ENCODE data around the gene STRA6. TPM values are rescaled to one million over a fixed set of nuclear protein-coding genes. Genes with fewer than 3 reads are reported as not detected.

STRA6 gene
- total and polyA plus RNA-seq, 2 of the 8 experiments (the other 6 are each of a cell fraction or from before 2014, with no cell fraction given), result 9.3 to 14.5 TPM

DNA sequence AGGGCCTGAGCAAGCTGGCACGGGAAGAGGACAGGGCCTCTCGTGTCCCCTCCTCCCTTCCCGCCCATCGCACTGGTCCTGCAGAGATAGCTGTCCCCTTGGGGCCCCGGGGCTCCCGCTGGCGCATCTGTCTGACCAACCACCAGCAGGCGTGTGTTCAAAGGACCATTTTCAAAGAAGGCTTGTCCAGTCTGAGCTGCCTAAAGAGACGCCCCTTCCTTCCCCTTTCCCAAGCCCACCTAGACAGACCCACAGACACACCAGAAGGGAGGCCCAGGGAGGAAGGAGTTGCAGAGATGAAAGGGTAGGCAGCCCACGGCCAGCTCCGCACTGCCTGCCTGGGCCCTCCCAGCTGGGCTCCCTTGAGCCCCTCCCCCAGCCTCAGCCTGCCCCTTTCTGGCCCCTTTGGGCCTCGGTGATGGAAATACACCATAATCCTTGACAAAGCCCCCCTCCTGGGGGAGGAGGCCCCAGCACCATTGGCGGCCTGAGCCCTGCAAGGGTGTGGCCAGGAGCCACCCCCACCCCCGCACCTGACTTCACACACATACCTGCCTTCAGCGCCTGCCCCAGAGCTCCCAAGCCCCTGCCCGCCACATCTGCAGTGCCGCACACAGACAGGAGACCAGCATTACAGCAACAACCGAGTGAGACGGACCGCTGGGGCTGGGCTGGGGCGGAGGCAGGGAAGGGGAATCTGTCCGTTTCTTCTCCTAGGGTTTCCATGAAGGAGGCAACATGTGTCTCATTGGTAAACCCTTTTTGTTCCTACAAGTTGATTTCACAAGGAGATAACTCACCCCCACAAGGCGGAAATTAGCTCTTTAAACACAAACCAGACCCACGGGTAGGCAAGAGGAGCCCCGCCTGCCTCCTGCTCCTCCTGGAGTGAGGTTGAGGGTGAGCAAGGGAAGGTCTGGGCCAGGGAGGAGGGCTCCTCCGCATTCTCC lies at the start of gene STRA6 (continued):
- TF ChIP-seq EZH2 (IDR thresholded peaks at IDR 0.05; ENCODE audit: low read depth, low read length, severe bottlenecking), result peak; percentile 11
- no peak for TF ChIP-seq ZNF274 (IDR thresholded peaks at IDR 0.05; ENCODE audit: borderline replicate concordance, extremely low read depth, low read length)
- TF ChIP-seq ASH2L (IDR thresholded peaks at IDR 0.05; ENCODE audit: low read length), result peak; percentile 78
- TF ChIP-seq JUND (IDR thresholded peaks at IDR 0.05; ENCODE audit: low read length), result no peak
- TF ChIP-seq SP2 (IDR thresholded peaks at IDR 0.05; ENCODE audit: low read length), result no peak
- peak; percentile 95 for TF ChIP-seq EGR1 (IDR thresholded peaks at IDR 0.05; ENCODE audit: borderline replicate concordance, low read depth, low read length)
- no peak; the same call in 1 of the 2 replicates for TF ChIP-seq GABPA (IDR thresholded peaks at IDR 0.05; ENCODE audit: borderline replicate concordance, insufficient read depth, low read length)
- peak; percentile 63; the same call in 1 of the 2 replicates for TF ChIP-seq TCF12 (IDR thresholded peaks at IDR 0.05; ENCODE audit: low read depth, low read length)
- TF ChIP-seq POLR2A (IDR thresholded peaks at IDR 0.05; ENCODE audit: control extremely low read depth in 1 of 2, low read depth in 2 of 2, low read length in 2 of 2), result peak in 1 of 2 experiments; percentile 34; a peak in 2 of 3 replicates
- no peak for TF ChIP-seq RXRA (IDR thresholded peaks at IDR 0.05; ENCODE audit: insufficient read depth, low read depth, low read length)
- no peak for TF ChIP-seq USF2 (IDR thresholded peaks at IDR 0.05; ENCODE audit: low read length)
- TF ChIP-seq CBX5 (IDR thresholded peaks at IDR 0.05; ENCODE audit: low read depth, low read length), result no peak
- peak; percentile 84 for TF ChIP-seq RBBP5 (IDR thresholded peaks at IDR 0.05; ENCODE audit: borderline replicate concordance, low read depth, low read length)
- no peak for TF ChIP-seq NANOG (IDR thresholded peaks at IDR 0.05; ENCODE audit: insufficient read depth, low read depth, low read length, poor library complexity, severe bottlenecking)
- TF ChIP-seq EP300 (IDR thresholded peaks at IDR 0.05; ENCODE audit: borderline replicate concordance in 1 of 2, low read depth in 2 of 2, low read length in 2 of 2), result peak in 1 of 2 experiments; percentile 89; a peak in 1 of 3 replicates
- TF ChIP-seq CHD2 (IDR thresholded peaks at IDR 0.05; ENCODE audit: low read length), result no peak; the same call in 1 of the 2 replicates
- TF ChIP-seq CREB1 (IDR thresholded peaks at IDR 0.05), result peak; percentile 16; the same call in 1 of the 2 replicates
- peak; percentile 72 for TF ChIP-seq TAF7 (optimal IDR thresholded peaks at IDR 0.05; ENCODE audit: borderline replicate concordance, low read depth, low read length)
- peak; percentile 76 for TF ChIP-seq YY1 (IDR thresholded peaks at IDR 0.05; ENCODE audit: low read depth, low read length)
- no peak for TF ChIP-seq SUZ12 (IDR thresholded peaks at IDR 0.05; ENCODE audit: low read length)
- no peak for TF ChIP-seq FOSL1 (IDR thresholded peaks at IDR 0.05; ENCODE audit: insufficient read depth, low read depth, low read length)
- TF ChIP-seq KDM1A (IDR thresholded peaks at IDR 0.05; ENCODE audit: borderline replicate concordance, low read length), result peak; percentile 65; the same call in 1 of the 2 replicates
- peak; percentile 92 for TF ChIP-seq SP1 (IDR thresholded peaks at IDR 0.05; ENCODE audit: low read depth, low read length)

Measured in H1 (cell line).